ENCODE data around the gene TNIK.

GRCh38 chr3:171181907-171182690, 278.1 kb downstream of the TNIK start:
- TF ChIP-seq POLR2A (IDR thresholded peaks at IDR 0.05; ENCODE audit: low read depth, low read length) (no peak), POLR2AphosphoS5 (IDR thresholded peaks at IDR 0.05; ENCODE audit: low read depth, low read length) (no peak)

All from GM12892 (cell line).